K562 (cell line): ENCODE results near the gene ZDHHC3. TPM values are rescaled to one million over a fixed set of nuclear protein-coding genes. Genes with fewer than 3 reads are reported as not detected.

Experiments used
- ARID1B ChIP-seq: fragments of 450-650 bp; IDR thresholded peaks from 2 replicates; pipeline ENCODE4 v1.6.1; 2016; ENCODE audit warnings: antibody characterized with exemption, mild to moderate bottlenecking, inconsistent platforms
- CBFA2T2 ChIP-seq: fragments of 450-650 bp; conservative IDR thresholded peaks from 2 replicates; pipeline ENCODE4 v1.6.1; 2017; ENCODE audit warnings: mild to moderate bottlenecking
- CTBP1 ChIP-seq: fragments of 450-650 bp; IDR thresholded peaks from 2 replicates; pipeline ENCODE4 v1.6.1; 2016; ENCODE audit warnings: borderline replicate concordance
- GATA2 ChIP-seq: sonication (generic); formaldehyde crosslinking; IDR thresholded peaks from 2 replicates; pipeline ENCODE4 v1.4.0; 2020; ENCODE audit warnings: mild to moderate bottlenecking, missing genetic modification reagents
- HMGN3 ChIP-seq: IDR thresholded peaks from 2 replicates; pipeline ENCODE4 v1.6.1; 2011; ENCODE audit warnings: borderline replicate concordance, low read depth, mild to moderate bottlenecking, mixed read lengths, low read length; ENCODE audit not compliant: insufficient read length; ENCODE audit errors: extremely low read depth
- MTA3 ChIP-seq: fragments of 450-650 bp; formaldehyde crosslinking; IDR thresholded peaks from 2 replicates; pipeline ENCODE4 v1.6.1; 2017; ENCODE audit warnings: mild to moderate bottlenecking, borderline replicate concordance
- NBN ChIP-seq: fragments of 450-650 bp; IDR thresholded peaks from 2 replicates; pipeline ENCODE4 v1.6.1; 2016; ENCODE audit warnings: low read depth, mild to moderate bottlenecking
- NFATC3 ChIP-seq: fragments of 450-650 bp; IDR thresholded peaks from 2 replicates; pipeline ENCODE4 v1.6.1; 2017; ENCODE audit warnings: mild to moderate bottlenecking
- NFIC ChIP-seq: fragments of 450-650 bp; IDR thresholded peaks from 2 replicates; pipeline ENCODE4 v1.6.1; 2017; ENCODE audit warnings: mild to moderate bottlenecking, inconsistent platforms
- NR4A1 ChIP-seq, 2 experiments: fragments of 250-450 bp in 1 of 2; fragments of 450-650 bp in 1 of 2; sonication (Bioruptor Pico) in 1 of 2; IDR thresholded peaks; 2 replicates each; pipeline versions ENCODE4 v1.4.0 to v1.6.1; 2016 to 2020; ENCODE audit warnings: mild to moderate bottlenecking in 2 of 2, missing compliant biosample characterization in 1 of 2, missing genetic modification characterization in 1 of 2, moderate library complexity in 1 of 2
- NRF1 ChIP-seq, 2 experiments: fragments of 450-650 bp; IDR thresholded peaks in 1 of 2; conservative IDR thresholded peaks in 1 of 2; 2 replicates each; pipeline ENCODE4 v1.6.1; 2014; ENCODE audit warnings: mild to moderate bottlenecking in 2 of 2
- PHF21A ChIP-seq: fragments of 450-650 bp; IDR thresholded peaks from 2 replicates; pipeline ENCODE4 v1.6.1; 2017; ENCODE audit warnings: low read depth, borderline replicate concordance
- SRF ChIP-seq, 2 experiments: fragments of 250-450, 450-650 bp in 1 of 2; sonication (Bioruptor Pico) in 1 of 2; sonication (generic) in 1 of 2; formaldehyde crosslinking; IDR thresholded peaks; 2 replicates each; pipeline versions ENCODE4 v1.5.0 to v1.5.1; 2020 to 2022; ENCODE audit warnings: mild to moderate bottlenecking in 1 of 2, missing genetic modification reagents in 1 of 2
- TAL1 ChIP-seq: fragments of 450-650 bp; IDR thresholded peaks from 2 replicates; pipeline ENCODE4 v1.6.1; 2016; ENCODE audit warnings: mild to moderate bottlenecking
- TCF3 ChIP-seq: sonication (generic); formaldehyde crosslinking; IDR thresholded peaks from 2 replicates; pipeline ENCODE4 v1.4.0; 2020; ENCODE audit warnings: mild to moderate bottlenecking, missing genetic modification reagents
- ZBED1 ChIP-seq: IDR thresholded peaks from 2 replicates; pipeline ENCODE4 v1.6.1; 2014
- ZNF274 ChIP-seq: IDR thresholded peaks from 2 replicates; pipeline ENCODE4 v1.6.1; 2011; ENCODE audit warnings: low read depth, mild to moderate bottlenecking, low read length, moderate library complexity, borderline replicate concordance
- ZNF830 ChIP-seq: fragments of 250-450 bp; sonication (Bioruptor Pico); IDR thresholded peaks from 2 replicates; pipeline ENCODE4 v1.5.0; 2021; ENCODE audit warnings: mild to moderate bottlenecking
- polyA plus RNA-seq, 8 experiments: library from polyadenylated mRNA; depleted of rRNA in 4 of 8; stranded (reverse) in 5 of 8; unstranded in 3 of 8; fragments of >200 nt; fragmentation: Nextera tagmentation in 2 of 8; fragmentation: Illumina TruSeq in 1 of 8; extraction: Ambion mirVana in 2 of 8; extraction: Trizol in 1 of 8; gene quantifications; 2 replicates each; pipeline versions ENCODE4 v1.2.1 to v1.2.3, GENCODE V29; 2011 to 2014; ENCODE audit warnings: inconsistent platforms in 1 of 8, missing spikeins in 1 of 8
- total RNA-seq, 7 experiments: library from RNA; depleted of rRNA in 6 of 7; stranded (reverse); fragments of >200 nt in 6 of 7; fragmentation: Illumina TruSeq in 2 of 7; extraction: Trizol in 2 of 7; gene quantifications; 2 replicates each; pipeline versions ENCODE4 v1.2.1 to v1.2.3, GENCODE V29; 2011 to 2021; ENCODE audit warnings: low replicate concordance in 1 of 7
- TF ChIP-seq, protein P1 (sequence below): fragments of 450-650 bp; IDR thresholded peaks from 2 replicates; pipeline ENCODE4 v1.6.1; 2016
- TF ChIP-seq, protein P2 (sequence below): fragments of 450-650 bp; IDR thresholded peaks from 2 replicates; pipeline ENCODE4 v1.6.1; 2018; ENCODE audit not compliant: partially characterized antibody
- TF ChIP-seq, protein P3 (sequence below): IDR thresholded peaks from 2 replicates; pipeline ENCODE4 v1.6.1; 2012; ENCODE audit warnings: low read depth, low read length, improper control_type of control experiment, borderline replicate concordance
- TF ChIP-seq, protein P4 (sequence below), 2 experiments: fragments of 450-650 bp; conservative IDR thresholded peaks; 2 replicates each; pipeline ENCODE4 v1.6.1; 2017; ENCODE audit warnings: mild to moderate bottlenecking in 2 of 2, moderate library complexity in 2 of 2

The ZDHHC3 gene
- total and polyA plus RNA-seq, 9 of the 15 experiments (the other 6 are each of a cell fraction or from before 2014, with no cell fraction given): 10.3 to 120 (median 67.2) TPM

DNA sequence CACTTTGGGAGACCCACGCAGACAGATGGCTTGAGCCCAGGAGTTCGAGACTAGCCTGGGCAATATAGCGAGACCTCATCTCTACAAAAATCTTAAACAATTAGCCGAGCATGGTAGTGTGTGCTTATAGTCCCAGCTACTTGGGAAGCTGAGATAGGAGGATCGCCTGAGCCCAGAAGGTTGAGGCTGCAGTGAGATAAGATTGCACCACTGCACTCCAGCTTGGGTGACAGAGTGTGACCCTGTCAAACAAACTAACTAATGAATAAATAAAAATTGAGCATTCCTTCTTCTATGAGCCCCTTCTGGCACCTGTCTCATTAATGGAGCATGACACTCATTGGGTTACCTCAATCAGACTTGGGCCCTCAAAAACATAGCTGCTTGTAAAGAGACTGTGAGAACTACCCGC is 7.5 kb downstream of the ZDHHC3 start (continued):
- TF ChIP-seq CBFA2T2: peak; percentile 97
- no peak for TF ChIP-seq NR4A1 (CRISPR knock-in tag; IDR thresholded peaks at IDR 0.05)
- 0 out of 2 replicates have a peak, but pooled peaks have one; percentile 56 for TF ChIP-seq NR4A1 (tag; IDR thresholded peaks at IDR 0.05)
- TF ChIP-seq PHF21A: peak; percentile 70; the same call in 1 of the 2 replicates
- TF ChIP-seq, protein P1, sequence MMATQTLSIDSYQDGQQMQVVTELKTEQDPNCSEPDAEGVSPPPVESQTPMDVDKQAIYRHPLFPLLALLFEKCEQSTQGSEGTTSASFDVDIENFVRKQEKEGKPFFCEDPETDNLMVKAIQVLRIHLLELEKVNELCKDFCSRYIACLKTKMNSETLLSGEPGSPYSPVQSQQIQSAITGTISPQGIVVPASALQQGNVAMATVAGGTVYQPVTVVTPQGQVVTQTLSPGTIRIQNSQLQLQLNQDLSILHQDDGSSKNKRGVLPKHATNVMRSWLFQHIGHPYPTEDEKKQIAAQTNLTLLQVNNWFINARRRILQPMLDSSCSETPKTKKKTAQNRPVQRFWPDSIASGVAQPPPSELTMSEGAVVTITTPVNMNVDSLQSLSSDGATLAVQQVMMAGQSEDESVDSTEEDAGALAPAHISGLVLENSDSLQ: peak; percentile 72
- peak; percentile 96 for TF ChIP-seq TCF3 (CRISPR knock-in tag)
- TF ChIP-seq ZNF830: no peak
- TF ChIP-seq ARID1B: peak; percentile 97
- TF ChIP-seq MTA3: 0 out of 2 replicates have a peak, but pooled peaks have one; percentile 44
- TF ChIP-seq, protein P2, sequence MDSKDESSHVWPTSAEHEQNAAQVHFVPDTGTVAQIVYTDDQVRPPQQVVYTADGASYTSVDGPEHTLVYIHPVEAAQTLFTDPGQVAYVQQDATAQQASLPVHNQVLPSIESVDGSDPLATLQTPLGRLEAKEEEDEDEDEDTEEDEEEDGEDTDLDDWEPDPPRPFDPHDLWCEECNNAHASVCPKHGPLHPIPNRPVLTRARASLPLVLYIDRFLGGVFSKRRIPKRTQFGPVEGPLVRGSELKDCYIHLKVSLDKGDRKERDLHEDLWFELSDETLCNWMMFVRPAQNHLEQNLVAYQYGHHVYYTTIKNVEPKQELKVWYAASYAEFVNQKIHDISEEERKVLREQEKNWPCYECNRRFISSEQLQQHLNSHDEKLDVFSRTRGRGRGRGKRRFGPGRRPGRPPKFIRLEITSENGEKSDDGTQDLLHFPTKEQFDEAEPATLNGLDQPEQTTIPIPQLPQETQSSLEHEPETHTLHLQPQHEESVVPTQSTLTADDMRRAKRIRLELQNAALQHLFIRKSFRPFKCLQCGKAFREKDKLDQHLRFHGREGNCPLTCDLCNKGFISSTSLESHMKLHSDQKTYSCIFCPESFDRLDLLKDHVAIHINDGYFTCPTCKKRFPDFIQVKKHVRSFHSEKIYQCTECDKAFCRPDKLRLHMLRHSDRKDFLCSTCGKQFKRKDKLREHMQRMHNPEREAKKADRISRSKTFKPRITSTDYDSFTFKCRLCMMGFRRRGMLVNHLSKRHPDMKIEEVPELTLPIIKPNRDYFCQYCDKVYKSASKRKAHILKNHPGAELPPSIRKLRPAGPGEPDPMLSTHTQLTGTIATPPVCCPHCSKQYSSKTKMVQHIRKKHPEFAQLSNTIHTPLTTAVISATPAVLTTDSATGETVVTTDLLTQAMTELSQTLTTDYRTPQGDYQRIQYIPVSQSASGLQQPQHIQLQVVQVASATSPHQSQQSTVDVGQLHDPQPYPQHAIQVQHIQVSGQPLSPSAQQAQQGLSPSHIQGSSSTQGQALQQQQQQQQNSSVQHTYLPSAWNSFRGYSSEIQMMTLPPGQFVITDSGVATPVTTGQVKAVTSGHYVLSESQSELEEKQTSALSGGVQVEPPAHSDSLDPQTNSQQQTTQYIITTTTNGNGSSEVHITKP: peak; percentile 98
- TF ChIP-seq, protein P3, sequence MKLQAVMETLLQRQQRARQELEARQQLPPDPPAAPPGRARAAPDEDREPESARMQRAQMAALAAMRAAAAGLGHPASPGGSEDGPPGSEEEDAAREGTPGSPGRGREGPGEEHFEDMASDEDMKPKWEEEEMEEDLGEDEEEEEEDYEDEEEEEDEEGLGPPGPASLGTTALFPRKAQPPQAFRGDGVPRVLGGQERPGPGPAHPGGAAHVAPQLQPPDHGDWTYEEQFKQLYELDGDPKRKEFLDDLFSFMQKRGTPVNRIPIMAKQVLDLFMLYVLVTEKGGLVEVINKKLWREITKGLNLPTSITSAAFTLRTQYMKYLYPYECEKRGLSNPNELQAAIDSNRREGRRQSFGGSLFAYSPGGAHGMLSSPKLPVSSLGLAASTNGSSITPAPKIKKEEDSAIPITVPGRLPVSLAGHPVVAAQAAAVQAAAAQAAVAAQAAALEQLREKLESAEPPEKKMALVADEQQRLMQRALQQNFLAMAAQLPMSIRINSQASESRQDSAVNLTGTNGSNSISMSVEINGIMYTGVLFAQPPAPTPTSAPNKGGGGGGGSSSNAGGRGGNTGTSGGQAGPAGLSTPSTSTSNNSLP: peak; percentile 63; the same call in 1 of the 2 replicates
- peak; percentile 97 for TF ChIP-seq TAL1
- peak; percentile 90 for TF ChIP-seq NFIC
- TF ChIP-seq GATA2: peak; percentile 91
- peak; percentile 52; the same call in 1 of the 2 replicates for TF ChIP-seq NBN
- 0 out of 2 replicates have a peak, but pooled peaks have one; percentile 32 for TF ChIP-seq ZNF274
- peak; percentile 46 for TF ChIP-seq HMGN3
- no peak for TF ChIP-seq NRF1 (conservative IDR thresholded peaks at IDR 0.05 in 1 of 2, IDR thresholded peaks at IDR 0.05 in 1 of 2)
- 0 out of 2 replicates have a peak, but pooled peaks have one; percentile 60 for TF ChIP-seq ZBED1
- no peak for TF ChIP-seq SRF (CRISPR knock-in tag; IDR thresholded peaks at IDR 0.05)
- TF ChIP-seq CTBP1: no peak; the same call in 1 of the 2 replicates
- TF ChIP-seq, protein P4, sequence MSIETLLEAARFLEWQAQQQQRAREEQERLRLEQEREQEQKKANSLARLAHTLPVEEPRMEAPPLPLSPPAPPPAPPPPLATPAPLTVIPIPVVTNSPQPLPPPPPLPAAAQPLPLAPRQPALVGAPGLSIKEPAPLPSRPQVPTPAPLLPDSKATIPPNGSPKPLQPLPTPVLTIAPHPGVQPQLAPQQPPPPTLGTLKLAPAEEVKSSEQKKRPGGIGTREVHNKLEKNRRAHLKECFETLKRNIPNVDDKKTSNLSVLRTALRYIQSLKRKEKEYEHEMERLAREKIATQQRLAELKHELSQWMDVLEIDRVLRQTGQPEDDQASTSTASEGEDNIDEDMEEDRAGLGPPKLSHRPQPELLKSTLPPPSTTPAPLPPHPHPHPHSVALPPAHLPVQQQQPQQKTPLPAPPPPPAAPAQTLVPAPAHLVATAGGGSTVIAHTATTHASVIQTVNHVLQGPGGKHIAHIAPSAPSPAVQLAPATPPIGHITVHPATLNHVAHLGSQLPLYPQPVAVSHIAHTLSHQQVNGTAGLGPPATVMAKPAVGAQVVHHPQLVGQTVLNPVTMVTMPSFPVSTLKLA (conservative IDR thresholded peaks at IDR 0.05): peak in 1 of 2 experiments; percentile 45; a peak in 1 of 4 replicates
- 0 out of 2 replicates have a peak, but pooled peaks have one; percentile 47 for TF ChIP-seq NFATC3
